Panc1 (cell line): Measurements from ENCODE around the gene DLL3.

ENCODE experiments used
- CTCF ChIP-seq: fragments of 450-650 bp; IDR thresholded peaks from 2 replicates; pipeline ENCODE4 v1.5.1; 2017; ENCODE audit warnings: mild to moderate bottlenecking
- REST ChIP-seq, 2 experiments: IDR thresholded peaks; 2 replicates each; pipeline ENCODE4 v1.6.1; 2011 to 2012; ENCODE audit warnings: low read depth in 2 of 2, control low read depth in 1 of 2, low read length in 1 of 2, mild to moderate bottlenecking in 1 of 2, moderate library complexity in 1 of 2; ENCODE audit not compliant: insufficient read depth in 1 of 2
- SIN3A ChIP-seq: IDR thresholded peaks from 2 replicates; pipeline ENCODE4 v1.6.1; 2012; ENCODE audit warnings: low read depth, mild to moderate bottlenecking, low read length, moderate library complexity, borderline replicate concordance; ENCODE audit not compliant: insufficient read depth

- TF ChIP-seq REST (IDR thresholded peaks at IDR 0.05; ENCODE audit: insufficient read depth in 1 of 2, low read depth in 2 of 2, low read length in 1 of 2) (no peak), CTCF (no peak), SIN3A (no peak)
Measured at GRCh38 chr19:39524495-39524894, 25.7 kb downstream of the DLL3 start.
